HepG2 (cell line): Measurements from ENCODE around the gene GRM4. TPM values are rescaled to one million over a fixed set of nuclear protein-coding genes. Genes with fewer than 3 reads are reported as not detected.

Experiments used
- CBX5 ChIP-seq: sonication (generic); formaldehyde crosslinking; IDR thresholded peaks from 2 replicates; pipeline ENCODE4 v1.4.0; 2020; ENCODE audit warnings: missing genetic modification reagents, borderline replicate concordance
- EZH2 ChIP-seq: conservative IDR thresholded peaks from 2 replicates; pipeline ENCODE4 v1.6.1; 2012; ENCODE audit warnings: mild to moderate bottlenecking, low read depth, low read length, moderate library complexity
- GTF3A ChIP-seq: sonication (generic); formaldehyde crosslinking; conservative IDR thresholded peaks from 2 replicates; pipeline ENCODE4 v1.4.0; 2020; ENCODE audit warnings: mild to moderate bottlenecking, missing genetic modification reagents
- MED13 ChIP-seq: sonication (generic); formaldehyde crosslinking; IDR thresholded peaks from 2 replicates; pipeline ENCODE4 v1.5.0; 2020; ENCODE audit warnings: missing genetic modification reagents
- NCOA2 ChIP-seq: sonication (generic); formaldehyde crosslinking; IDR thresholded peaks from 2 replicates; pipeline ENCODE4 v1.8.0; 2022; ENCODE audit warnings: inconsistent platforms
- NPAS2 ChIP-seq: sonication (generic); formaldehyde crosslinking; IDR thresholded peaks from 2 replicates; pipeline ENCODE4 v1.8.0; 2022; ENCODE audit warnings: mild to moderate bottlenecking, missing genetic modification reagents, borderline replicate concordance
- PHF5A ChIP-seq: IDR thresholded peaks from one replicate; pipeline ENCODE4 v1.6.1; 2018; ENCODE audit warnings: low read depth, missing genetic modification reagents; ENCODE audit not compliant: unreplicated experiment
- ZNF224 ChIP-seq: sonication (generic); formaldehyde crosslinking; IDR thresholded peaks from 2 replicates; pipeline ENCODE4 v1.5.0; 2020; ENCODE audit warnings: mild to moderate bottlenecking, missing genetic modification reagents
- ZNF296 ChIP-seq: sonication (generic); formaldehyde crosslinking; conservative IDR thresholded peaks from 2 replicates; pipeline ENCODE4 v1.5.0; 2020; ENCODE audit warnings: mild to moderate bottlenecking, missing genetic modification reagents
- ZNF331 ChIP-seq: sonication (generic); formaldehyde crosslinking; IDR thresholded peaks from 2 replicates; pipeline ENCODE4 v1.4.0; 2020; ENCODE audit warnings: missing genetic modification reagents
- ZNF670 ChIP-seq: sonication (generic); formaldehyde crosslinking; IDR thresholded peaks from 2 replicates; pipeline ENCODE4 v1.8.0; 2022; ENCODE audit warnings: mild to moderate bottlenecking, missing genetic modification reagents, borderline replicate concordance
- ZNF781 ChIP-seq: sonication (generic); formaldehyde crosslinking; IDR thresholded peaks from 2 replicates; pipeline ENCODE4 v1.5.1; 2020; ENCODE audit warnings: borderline replicate concordance, mild to moderate bottlenecking, missing genetic modification reagents; ENCODE audit errors: not compliant biosample characterization
- ZZZ3 ChIP-seq: sonication (generic); formaldehyde crosslinking; IDR thresholded peaks from 2 replicates; pipeline ENCODE4 v1.4.0; 2020; ENCODE audit warnings: missing genetic modification reagents, mild to moderate bottlenecking, borderline replicate concordance
- polyA plus RNA-seq, 8 experiments: library from polyadenylated mRNA; depleted of rRNA in 3 of 8; stranded (reverse) in 7 of 8; unstranded in 1 of 8; fragments of >200 nt; fragmentation: Illumina TruSeq in 4 of 8; extraction: Trizol in 4 of 8; gene quantifications; 2 replicates each; pipeline versions ENCODE4 v1.2.1 to v1.2.3, GENCODE V29; 2011 to 2016; ENCODE audit warnings: low read depth in 4 of 8, missing spikeins in 1 of 8, mixed read lengths in 1 of 8; ENCODE audit not compliant: insufficient read depth in 1 of 8
- total RNA-seq, 5 experiments: library from RNA; depleted of rRNA; stranded (reverse); fragments of >200 nt; fragmentation: Illumina TruSeq; extraction: Trizol; gene quantifications; 2 replicates each; pipeline ENCODE4 v1.2.3, GENCODE V29; 2016; ENCODE audit warnings: low read depth in 1 of 5
- TF ChIP-seq, protein P1 (sequence below): sonication (generic); formaldehyde crosslinking; IDR thresholded peaks from 2 replicates; pipeline ENCODE4 v1.5.0; 2020; ENCODE audit warnings: mild to moderate bottlenecking, missing genetic modification reagents
- TF ChIP-seq, protein P2 (sequence below): sonication (generic); formaldehyde crosslinking; IDR thresholded peaks from 2 replicates; pipeline ENCODE4 v1.8.1; 2023; ENCODE audit warnings: mild to moderate bottlenecking, missing genetic modification reagents
- TF ChIP-seq, protein P3 (sequence below): sonication (generic); formaldehyde crosslinking; IDR thresholded peaks from 2 replicates; pipeline ENCODE4 v1.8.1; 2023; ENCODE audit warnings: mild to moderate bottlenecking, inconsistent platforms, moderate library complexity, missing genetic modification reagents, borderline replicate concordance
- TF ChIP-seq, protein P4 (sequence below): sonication (generic); formaldehyde crosslinking; IDR thresholded peaks from 2 replicates; pipeline ENCODE4 v1.8.0; 2022; ENCODE audit warnings: missing genetic modification reagents, mild to moderate bottlenecking, moderate library complexity, borderline replicate concordance
- TF ChIP-seq, protein P5 (sequence below): sonication (generic); formaldehyde crosslinking; IDR thresholded peaks from 2 replicates; pipeline ENCODE4 v1.5.0; 2020; ENCODE audit warnings: missing genetic modification reagents
- TF ChIP-seq, protein P6 (sequence below): sonication (generic); formaldehyde crosslinking; IDR thresholded peaks from 2 replicates; pipeline ENCODE4 v1.4.0; 2020; ENCODE audit warnings: missing genetic modification reagents, low read depth, mild to moderate bottlenecking, borderline replicate concordance

Gene GRM4
- total and polyA plus RNA-seq, 2 of the 13 experiments (the other 11 are each of a cell fraction or from before 2014, with no cell fraction given) = not detected

DNA sequence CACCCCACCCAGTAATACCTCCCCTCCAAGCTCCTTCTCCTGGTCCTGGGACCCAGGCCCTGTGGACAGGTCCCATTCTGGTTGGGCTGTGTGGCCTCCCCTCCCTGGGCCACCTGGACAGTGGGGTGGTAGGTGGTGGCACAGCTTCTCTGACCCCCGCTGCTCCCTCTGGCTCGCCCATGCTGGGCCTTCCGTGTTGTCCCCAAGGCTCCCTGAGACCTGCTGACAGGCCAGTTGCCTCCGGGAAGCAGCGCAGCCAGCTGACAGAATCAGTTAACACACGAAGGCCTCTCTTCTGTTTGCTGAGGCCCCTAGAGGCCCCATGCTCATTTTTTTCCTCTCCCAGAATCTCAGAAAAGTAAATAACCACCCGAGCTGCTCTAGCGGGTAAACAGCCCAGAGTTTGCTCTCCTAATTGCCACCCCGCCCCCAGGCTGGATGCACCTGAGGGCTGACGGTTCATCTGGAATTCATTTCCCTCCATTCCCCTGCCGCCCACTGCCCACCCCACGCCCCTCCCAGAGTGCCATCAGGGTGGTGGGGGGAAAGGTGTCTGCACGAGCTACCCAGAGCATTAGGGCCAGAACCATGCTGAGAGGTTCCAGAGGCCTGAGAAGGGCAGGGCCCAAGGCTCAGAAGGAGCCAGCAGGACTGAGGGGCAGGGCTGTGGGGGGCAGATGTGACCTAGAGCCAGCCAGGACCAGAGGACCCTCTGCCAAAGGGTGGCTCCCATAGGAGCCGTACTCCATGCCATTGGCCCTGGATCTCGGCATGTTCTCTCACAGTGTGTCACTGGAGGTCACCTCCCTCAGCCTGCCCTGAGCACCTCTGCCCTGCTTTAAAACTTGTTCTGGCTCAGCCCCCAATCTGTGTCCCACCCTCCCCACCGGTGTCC lies 157.5 kb downstream of the GRM4 start (continued):
- TF ChIP-seq, protein P1, sequence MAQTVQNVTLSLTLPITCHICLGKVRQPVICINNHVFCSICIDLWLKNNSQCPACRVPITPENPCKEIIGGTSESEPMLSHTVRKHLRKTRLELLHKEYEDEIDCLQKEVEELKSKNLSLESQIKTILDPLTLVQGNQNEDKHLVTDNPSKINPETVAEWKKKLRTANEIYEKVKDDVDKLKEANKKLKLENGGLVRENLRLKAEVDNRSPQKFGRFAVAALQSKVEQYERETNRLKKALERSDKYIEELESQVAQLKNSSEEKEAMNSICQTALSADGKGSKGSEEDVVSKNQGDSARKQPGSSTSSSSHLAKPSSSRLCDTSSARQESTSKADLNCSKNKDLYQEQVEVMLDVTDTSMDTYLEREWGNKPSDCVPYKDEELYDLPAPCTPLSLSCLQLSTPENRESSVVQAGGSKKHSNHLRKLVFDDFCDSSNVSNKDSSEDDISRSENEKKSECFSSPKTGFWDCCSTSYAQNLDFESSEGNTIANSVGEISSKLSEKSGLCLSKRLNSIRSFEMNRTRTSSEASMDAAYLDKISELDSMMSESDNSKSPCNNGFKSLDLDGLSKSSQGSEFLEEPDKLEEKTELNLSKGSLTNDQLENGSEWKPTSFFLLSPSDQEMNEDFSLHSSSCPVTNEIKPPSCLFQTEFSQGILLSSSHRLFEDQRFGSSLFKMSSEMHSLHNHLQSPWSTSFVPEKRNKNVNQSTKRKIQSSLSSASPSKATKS (CRISPR knock-in tag) = no peak
- TF ChIP-seq ZNF331 (CRISPR knock-in tag) = peak; percentile 92
- peak; percentile 85; the same call in 1 of the 2 replicates for TF ChIP-seq CBX5 (CRISPR knock-in tag)
- TF ChIP-seq ZNF781 (CRISPR knock-in tag) = peak; percentile 77
- TF ChIP-seq EZH2 = no peak
- TF ChIP-seq, protein P2, sequence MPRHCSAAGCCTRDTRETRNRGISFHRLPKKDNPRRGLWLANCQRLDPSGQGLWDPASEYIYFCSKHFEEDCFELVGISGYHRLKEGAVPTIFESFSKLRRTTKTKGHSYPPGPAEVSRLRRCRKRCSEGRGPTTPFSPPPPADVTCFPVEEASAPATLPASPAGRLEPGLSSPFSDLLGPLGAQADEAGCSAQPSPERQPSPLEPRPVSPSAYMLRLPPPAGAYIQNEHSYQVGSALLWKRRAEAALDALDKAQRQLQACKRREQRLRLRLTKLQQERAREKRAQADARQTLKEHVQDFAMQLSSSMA (CRISPR knock-in tag) = peak; percentile 92; the same call in 1 of the 2 replicates
- TF ChIP-seq GTF3A (CRISPR knock-in tag) = no peak
- TF ChIP-seq, protein P3, sequence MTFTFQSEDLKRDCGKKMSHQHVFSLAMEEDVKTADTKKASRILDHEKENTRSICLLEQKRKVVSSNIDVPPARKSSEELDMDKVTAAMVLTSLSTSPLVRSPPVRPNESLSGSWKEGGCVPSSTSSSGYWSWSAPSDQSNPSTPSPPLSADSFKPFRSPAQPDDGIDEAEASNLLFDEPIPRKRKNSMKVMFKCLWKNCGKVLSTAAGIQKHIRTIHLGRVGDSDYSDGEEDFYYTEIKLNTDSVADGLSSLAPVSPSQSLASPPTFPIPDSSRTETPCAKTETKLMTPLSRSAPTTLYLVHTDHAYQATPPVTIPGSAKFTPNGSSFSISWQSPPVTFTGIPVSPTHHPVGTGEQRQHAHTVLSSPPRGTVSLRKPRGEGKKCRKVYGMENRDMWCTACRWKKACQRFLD (CRISPR knock-in tag) = peak; percentile 56; the same call in 1 of the 2 replicates
- no peak for TF ChIP-seq NPAS2 (CRISPR knock-in tag)
- TF ChIP-seq NCOA2 (CRISPR knock-in tag) = peak; percentile 92
- TF ChIP-seq, protein P4, sequence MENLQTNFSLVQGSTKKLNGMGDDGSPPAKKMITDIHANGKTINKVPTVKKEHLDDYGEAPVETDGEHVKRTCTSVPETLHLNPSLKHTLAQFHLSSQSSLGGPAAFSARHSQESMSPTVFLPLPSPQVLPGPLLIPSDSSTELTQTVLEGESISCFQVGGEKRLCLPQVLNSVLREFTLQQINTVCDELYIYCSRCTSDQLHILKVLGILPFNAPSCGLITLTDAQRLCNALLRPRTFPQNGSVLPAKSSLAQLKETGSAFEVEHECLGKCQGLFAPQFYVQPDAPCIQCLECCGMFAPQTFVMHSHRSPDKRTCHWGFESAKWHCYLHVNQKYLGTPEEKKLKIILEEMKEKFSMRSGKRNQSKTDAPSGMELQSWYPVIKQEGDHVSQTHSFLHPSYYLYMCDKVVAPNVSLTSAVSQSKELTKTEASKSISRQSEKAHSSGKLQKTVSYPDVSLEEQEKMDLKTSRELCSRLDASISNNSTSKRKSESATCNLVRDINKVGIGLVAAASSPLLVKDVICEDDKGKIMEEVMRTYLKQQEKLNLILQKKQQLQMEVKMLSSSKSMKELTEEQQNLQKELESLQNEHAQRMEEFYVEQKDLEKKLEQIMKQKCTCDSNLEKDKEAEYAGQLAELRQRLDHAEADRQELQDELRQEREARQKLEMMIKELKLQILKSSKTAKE (CRISPR knock-in tag) = peak; percentile 85
- no peak for TF ChIP-seq ZNF296
- TF ChIP-seq, protein P5, sequence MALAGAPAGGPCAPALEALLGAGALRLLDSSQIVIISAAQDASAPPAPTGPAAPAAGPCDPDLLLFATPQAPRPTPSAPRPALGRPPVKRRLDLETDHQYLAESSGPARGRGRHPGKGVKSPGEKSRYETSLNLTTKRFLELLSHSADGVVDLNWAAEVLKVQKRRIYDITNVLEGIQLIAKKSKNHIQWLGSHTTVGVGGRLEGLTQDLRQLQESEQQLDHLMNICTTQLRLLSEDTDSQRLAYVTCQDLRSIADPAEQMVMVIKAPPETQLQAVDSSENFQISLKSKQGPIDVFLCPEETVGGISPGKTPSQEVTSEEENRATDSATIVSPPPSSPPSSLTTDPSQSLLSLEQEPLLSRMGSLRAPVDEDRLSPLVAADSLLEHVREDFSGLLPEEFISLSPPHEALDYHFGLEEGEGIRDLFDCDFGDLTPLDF (CRISPR knock-in tag) = no peak
- TF ChIP-seq, protein P6, sequence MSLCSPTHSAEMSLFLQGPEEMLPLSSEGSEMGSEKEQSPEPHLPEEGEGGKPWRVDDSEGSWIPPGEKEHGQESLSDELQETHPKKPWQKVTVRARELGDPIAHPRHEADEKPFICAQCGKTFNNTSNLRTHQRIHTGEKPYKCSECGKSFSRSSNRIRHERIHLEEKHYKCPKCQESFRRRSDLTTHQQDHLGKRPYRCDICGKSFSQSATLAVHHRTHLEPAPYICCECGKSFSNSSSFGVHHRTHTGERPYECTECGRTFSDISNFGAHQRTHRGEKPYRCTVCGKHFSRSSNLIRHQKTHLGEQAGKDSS (CRISPR knock-in tag) = no peak
- no peak for TF ChIP-seq ZZZ3 (CRISPR knock-in tag)
- TF ChIP-seq MED13 (CRISPR knock-in tag) = peak; percentile 52; the same call in 1 of the 2 replicates
- peak; percentile 77; the same call in 1 of the 2 replicates for TF ChIP-seq ZNF224 (CRISPR knock-in tag)
- no peak for TF ChIP-seq ZNF670 (CRISPR knock-in tag)
- peak; percentile 91 for TF ChIP-seq PHF5A (CRISPR knock-in tag)
